Retinal pigment epithelial cell (primary cell): ENCODE results near the gene NOX1.

ENCODE experiments used
- DNase-seq: peaks from one replicate; pipeline ENCODE4 v3.0.0-alpha.2; 2010; ENCODE audit warnings: low read depth
- H3K4me3 ChIP-seq: 2 replicates; pipeline ENCODE4 v1.5.1; 2011; ENCODE audit warnings: mild to moderate bottlenecking, low read length, control low read depth, moderate library complexity
- CTCF ChIP-seq: conservative IDR thresholded peaks from 2 replicates; pipeline ENCODE4 v1.5.1; 2011; ENCODE audit warnings: low read depth, low read length, control low read depth, inconsistent platforms

NOX1 gene

DNA sequence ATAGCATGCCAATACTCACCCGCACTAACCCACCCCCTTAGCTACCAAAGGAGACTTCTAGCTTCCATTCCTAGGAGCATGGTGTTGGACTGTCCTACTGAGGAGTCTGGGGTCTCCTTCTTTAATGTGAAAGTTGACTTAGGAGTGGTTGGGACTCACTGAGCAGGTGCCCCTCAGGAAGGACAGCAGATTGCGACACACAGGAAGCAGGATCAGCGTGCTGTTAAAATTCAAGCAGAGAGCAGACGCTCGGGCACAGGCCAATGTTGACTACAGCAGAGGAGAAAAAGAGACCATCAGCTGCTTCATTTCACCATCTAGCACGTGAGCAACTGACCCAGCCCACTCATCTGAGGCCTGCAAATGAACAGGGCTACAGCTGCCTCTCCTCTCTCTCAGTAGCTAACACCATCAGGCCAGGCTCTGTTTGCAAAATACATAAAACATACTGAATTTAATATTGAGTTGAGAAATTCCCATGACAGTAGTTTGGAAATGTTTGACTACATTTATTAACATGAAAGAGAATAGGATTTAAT lies 10.8 kb downstream of the NOX1 start:
- no peak for DNase-seq
- H3K4me3 ChIP-seq = no peak overlapping the region
- no peak for TF ChIP-seq CTCF

- DNase-seq = no peak
- no peak overlapping the region for H3K4me3 ChIP-seq
- TF ChIP-seq CTCF = no peak
Measured at GRCh38 chrX:100852810-100853209, 21.3 kb downstream of the NOX1 start.

GRCh38 chrX:100850317-100850716 lies 23.8 kb downstream of the NOX1 start:
- H3K4me3 ChIP-seq = no peak overlapping the region
- DNase-seq = no peak
- TF ChIP-seq CTCF = no peak

GRCh38 chrX:100831219-100831946 lies 42.8 kb downstream of the NOX1 start:
- no peak overlapping the region for H3K4me3 ChIP-seq
- no peak for DNase-seq
- TF ChIP-seq CTCF = no peak

DNA sequence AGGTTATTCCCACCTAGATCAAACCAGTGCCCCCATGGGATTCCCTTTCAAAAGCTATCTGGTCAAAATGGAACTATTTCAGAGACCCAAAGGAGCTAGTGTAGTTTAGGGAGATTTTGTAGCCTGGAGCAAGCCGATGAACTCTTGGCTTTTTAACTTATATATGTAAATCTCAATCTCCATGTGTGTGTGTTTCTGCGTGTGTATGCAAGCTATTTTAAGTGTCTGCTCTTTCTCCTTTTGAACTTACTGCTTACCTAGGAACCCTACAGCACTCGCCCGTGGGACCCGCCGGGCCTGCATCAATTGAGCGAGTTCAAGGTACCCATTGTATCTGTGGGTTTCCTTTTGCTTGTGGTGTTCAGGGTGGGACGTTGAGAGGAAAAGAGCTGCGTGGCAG lies 43.6 kb downstream of the NOX1 start:
- no peak for TF ChIP-seq CTCF
- no peak for DNase-seq
- no peak overlapping the region for H3K4me3 ChIP-seq

DNA sequence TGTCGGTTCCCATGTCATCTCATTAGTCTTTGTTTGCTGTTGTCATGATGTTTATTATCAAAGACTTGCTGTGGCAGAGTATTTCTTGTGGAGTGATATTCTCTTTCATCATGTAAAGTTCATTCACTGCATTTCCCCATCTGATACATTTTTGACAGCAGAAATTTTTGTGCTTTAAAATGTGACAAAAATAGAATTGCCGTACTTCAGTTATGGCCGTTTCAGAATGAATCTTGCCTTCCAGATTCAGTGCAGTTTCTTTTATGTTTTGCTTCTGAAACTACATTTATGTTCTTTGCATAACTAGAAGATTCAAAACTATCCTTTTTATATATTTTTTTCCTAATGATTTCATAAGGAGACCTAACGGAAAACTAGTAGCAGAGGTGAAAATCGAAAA lies 44.0 kb downstream of the NOX1 start:
- no peak for TF ChIP-seq CTCF
- H3K4me3 ChIP-seq = no peak overlapping the region
- DNase-seq = no peak

DNA sequence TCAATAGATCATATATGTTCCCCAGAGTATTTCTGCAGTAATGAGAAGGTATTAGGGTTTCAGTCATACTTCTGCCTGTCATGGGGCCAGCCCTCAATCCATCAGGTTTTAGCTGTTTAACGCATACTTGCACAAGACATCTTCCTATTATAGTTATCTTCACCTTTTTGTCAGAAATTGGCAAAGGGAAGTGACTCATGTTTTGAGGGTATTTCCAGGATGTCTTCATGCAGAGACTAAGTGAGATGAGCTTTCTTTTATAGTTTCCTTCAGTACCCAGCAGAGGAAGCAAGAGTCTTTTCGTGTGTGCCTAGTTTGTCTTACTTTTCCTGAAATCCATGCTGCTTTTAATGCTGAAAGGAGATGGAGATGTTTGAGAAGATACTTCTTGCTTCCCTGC lies 44.4 kb downstream of the NOX1 start:
- no peak for TF ChIP-seq CTCF
- H3K4me3 ChIP-seq = no peak overlapping the region
- no peak for DNase-seq
